HG03139 (cell line): Measurements from ENCODE around the gene HNRNPA3.
A peak's percentile ranks its signal among the peaks of the same experiment; 100 is the strongest.
"Not testable (repeated sequence)": the region's sequence is repeated elsewhere in the genome, so short reads cannot be mapped to it uniquely, and the experiment has no call there.

Source experiments
- ATAC-seq: cut with Tn5 transposase; IDR thresholded peaks from one replicate; pipeline ENCODE4 v1.9.1; 2021; ENCODE audit not compliant: unreplicated experiment

Gene HNRNPA3

DNA sequence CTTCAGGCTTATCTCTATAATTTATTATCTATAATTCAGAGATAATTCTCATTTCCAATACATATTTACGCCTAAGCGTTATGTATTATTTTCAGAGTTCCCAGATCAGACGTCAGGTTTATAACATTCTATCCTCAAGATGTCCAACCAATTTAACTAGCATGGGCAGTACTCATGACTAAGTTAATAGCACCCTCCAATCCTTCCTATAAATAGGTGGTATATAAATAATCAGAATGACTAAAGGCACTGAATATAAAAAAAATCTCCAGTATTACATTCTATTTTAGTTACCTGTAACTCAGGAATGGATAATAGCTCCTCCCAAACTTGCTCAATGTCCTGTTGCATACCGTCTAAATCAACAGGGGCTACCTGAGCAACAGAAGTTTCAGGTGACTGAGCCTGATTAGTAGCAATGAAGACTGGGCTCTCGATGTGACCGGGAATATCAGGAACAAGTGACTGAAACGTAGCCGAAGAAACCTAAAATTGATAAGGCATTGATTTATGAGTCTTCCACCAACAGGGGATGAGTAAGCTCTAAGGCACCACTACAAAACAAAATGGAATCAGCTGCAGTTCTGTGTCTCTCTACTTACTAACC, 19.6 kb downstream of the HNRNPA3 start:
- ATAC-seq, result no peak

DNA sequence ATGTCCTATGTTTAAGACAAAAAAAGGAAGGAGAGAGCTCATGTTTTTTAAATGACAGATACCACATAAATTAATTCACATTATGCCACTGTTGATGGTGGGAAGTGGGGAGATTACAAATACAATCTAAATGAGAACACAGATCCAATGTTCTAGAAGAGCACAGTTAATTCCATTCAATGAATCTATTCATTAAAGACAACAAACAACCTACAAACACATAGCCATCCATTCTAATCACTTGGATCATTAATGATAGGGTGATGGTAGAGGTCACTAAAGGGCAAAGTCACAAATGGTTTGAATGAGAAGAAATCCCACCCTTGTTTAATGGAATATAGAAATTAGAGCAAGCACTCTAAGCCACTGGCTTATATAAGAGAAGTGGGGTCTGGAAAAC, 21.7 kb downstream of the HNRNPA3 start:
- ATAC-seq, result no peak

DNA sequence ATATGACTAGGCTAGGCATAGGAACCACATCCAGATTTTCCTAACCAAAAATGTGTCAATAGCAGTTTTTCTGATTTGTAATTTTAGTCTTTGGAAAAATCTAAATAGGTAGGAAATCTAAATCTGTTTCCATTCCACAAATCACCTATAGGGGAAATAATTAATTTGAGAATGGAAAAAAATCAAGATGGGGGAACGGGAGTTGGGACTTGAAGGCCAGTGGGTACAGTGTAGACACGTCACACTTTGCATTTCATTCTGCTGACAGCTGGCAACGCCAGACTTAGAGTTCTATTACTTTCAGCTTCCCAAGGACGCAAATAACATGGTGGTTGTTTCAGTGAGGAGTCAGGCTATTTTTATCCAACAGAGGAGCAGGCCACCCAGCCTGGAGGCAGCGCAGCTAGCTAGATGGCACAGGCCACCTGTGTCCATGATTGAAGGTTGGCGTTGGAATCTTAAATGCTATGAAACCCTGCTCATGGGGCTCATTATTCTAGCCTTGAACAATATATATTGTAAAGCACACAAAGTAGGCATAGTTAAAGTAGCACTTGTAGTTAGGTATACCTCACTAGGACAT, 23.4 kb downstream of the HNRNPA3 start:
- ATAC-seq, result no peak

DNA sequence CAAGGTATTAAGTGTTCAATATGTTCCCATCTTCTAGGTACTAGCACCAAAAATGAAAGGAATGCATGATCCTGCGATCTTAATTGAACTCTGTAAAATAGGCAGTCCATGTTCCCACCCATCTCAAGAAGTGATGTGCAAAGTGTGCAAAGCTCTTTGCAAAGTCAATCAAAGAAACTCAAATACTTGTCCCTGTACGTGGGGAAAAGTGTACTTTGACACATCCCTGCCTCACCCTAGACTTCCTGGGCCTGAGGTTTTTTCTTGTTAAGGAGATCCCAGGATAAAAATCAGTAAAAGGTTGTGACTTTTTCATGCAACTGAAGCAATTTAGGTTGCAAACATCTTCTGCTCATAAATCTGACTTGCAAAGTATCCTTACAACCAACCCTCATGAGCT, 25.3 kb downstream of the HNRNPA3 start:
- ATAC-seq, result no peak

DNA sequence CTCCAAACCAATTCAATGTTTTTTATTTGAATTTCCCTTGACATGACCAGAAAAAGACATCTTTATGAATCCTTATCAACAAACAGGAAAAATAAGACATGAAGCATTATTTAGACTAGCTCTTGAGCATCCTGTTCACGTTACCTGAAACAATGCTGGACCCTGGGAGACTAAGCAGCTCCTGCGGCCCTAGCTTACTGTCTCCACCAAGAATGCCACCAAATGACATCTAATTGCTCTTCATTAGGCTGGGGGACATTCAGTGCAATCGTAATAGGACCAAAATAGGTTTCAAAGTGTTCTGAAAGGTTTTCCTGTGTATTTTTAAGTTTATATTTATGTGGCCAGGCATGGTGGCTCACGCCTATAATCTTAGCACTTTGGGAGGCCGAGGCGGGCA, 26.5 kb downstream of the HNRNPA3 start:
- ATAC-seq, result no peak

DNA sequence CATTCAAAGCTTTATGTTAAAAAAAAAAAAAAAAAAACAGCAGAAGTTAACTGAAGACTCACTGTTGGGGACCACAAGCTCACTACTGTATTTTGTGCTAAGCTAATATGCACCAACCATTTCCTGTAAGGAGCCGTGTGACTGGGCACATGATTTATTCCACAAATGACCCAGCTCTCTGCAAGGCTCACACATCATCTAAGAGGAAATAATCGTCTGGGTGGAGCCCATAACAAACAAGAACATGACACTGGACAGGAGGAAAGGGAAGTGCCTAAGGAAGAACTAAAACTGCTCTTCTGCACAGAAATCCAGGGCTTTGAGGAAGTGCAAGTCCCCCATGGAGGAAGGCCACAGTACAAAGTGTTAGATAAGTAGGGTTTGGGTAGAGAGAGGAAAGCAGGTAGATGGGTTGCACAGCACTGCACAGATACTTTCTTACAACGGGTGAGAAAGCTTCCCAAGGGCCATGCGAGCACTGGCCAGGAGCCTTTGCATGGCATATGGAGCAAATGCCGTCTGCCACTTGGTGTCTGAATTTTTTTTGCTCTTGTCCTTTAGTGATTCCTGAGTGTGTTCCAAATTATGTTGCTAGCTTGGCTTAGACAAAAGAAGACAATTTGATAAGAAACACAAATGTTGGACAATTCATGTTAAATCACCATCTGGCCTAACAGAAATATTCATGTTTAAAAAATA, 27.5 kb downstream of the HNRNPA3 start:
- ATAC-seq, result peak; percentile 60

DNA sequence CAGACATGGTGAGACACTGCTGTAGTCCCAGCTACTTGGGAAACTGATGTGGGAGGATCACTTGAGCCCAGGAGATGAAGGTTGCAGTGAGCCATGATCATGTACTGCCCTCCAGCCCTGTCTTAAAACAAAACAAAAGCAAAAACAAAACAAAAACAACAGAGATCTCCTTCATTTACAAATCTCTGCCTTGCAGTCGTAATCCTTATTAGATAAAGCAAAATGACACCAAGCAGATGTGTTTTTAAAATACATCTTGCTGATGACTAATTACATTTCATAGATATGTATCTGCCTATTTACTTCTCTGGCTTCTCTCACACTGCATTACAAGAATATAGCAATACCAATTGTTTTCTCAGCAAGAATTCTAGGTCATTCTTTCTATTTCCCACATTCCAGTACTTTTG, 29.1 kb downstream of the HNRNPA3 start:
- ATAC-seq, result no peak

DNA sequence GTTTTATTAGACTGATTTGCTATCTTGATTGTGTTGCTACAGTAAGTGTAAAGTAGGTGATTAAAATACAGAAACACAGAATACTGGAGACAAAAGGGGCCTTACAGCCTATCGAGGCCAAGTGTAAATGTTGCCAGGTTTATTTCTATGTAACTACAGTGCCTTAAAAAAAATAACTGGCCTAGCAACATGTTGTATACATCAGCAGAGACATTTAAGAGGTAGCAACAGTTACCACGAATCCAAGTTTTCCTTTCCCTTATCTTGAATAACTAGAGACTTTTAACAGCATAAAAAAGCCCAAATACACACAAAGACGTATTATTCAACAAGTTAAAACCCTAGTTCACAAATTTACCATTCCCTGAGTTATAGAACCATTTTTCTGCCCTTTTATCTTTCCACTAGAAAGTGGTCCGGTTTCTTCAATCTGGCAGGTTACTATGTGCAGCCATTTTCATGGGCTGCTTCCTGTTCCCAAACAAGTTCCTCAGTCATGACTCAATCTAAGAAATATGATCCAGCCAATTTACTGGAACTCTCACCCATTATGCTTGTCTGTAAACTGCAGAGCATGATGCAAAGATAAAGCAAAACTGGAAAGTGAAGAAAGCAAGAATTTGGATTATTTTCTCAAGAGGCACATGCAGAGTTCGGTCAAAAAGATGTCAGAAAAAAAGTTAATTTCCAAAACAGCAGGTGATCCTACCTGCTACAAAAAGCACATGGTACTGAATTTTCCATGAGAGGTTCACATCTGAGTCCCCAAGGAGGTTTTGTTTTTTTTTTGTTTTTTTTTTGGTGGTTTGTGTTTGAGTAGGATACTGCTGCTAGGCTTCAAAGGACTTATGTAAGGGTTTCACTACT, 29.8 kb downstream of the HNRNPA3 start:
- no peak for ATAC-seq

DNA sequence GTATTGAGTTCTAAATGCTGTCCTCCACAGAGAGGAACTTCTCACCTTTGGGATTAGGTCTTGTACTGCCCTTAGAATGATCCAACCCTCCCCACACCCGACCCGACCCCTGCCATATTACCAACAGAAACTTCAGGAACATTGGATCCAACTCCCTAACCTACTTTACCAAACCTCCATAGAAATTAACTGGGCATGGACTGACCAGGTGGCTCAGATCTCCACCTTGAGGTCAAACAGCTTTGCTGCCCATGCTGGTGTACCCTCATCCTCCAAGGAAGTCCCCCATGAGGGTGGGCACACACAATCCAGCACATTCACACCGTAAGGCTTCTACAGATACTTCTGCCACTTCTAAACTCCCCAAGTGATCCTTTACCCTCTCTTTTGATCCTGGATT, 30.5 kb downstream of the HNRNPA3 start:
- no peak for ATAC-seq

DNA sequence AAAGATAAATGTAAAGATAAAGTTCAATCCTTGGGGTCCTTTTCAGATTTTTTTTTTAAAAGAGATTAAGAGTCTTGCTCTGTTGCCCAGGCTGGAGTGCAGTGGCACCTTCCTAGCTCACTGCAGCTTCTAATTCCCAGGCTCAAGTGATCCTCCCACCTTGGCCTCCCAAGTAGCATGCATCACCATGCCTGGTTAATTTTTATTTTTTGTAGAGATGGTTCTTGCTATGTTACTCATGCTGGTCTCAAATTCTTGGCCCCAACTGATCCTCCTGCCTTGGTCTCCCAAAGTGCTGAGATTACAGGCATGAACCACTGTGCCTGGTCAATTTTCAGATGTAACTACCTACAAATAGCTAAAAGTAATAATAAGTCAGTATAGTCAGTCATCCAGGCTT, 30.9 kb downstream of the HNRNPA3 start:
- no peak for ATAC-seq

DNA sequence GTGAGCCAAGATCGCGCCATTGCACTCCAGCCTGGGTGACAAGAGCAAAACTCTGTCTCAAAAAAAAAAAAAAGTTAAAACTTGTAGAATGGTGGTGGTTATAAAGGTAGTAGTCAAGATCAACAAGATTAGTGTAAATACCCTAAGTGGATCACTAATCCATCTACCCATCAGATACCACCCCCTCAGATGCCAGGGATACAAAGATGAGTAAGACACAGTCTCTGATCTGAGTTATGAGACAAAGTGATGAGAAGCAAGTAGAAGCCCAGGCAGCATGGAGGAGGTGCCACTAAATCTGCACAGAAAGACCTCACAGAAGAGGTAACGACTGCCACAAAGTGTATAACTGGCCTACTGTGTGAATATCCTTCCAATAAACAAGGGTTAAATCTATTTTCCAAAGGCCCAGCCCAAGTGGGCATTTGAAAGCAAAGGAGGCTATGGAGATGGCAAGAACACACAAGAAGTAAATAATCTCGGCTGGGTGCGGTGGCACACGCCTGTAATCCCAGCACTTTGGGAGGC, 31.7 kb downstream of the HNRNPA3 start:
- no peak for ATAC-seq

DNA sequence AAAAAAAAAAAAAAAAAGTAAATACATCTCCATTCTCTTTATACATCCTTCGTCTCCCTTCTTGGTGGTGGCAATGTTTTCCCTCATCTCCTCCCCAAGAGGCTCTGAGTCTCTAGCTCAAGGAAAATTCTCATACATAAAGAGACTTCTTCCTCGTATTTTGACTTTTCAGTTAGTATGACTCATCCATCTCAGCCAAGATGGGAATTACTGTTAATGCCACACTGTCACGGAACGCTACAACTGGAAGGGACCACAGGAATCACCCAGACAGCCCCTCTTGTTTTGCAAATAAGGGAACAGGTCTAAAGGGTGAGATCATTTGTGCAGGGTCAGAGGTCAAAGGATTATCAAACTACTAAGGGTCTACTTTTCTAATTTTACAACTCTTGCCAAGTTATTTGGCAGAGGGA, 32.4 kb downstream of the HNRNPA3 start:
- ATAC-seq, result no peak

DNA sequence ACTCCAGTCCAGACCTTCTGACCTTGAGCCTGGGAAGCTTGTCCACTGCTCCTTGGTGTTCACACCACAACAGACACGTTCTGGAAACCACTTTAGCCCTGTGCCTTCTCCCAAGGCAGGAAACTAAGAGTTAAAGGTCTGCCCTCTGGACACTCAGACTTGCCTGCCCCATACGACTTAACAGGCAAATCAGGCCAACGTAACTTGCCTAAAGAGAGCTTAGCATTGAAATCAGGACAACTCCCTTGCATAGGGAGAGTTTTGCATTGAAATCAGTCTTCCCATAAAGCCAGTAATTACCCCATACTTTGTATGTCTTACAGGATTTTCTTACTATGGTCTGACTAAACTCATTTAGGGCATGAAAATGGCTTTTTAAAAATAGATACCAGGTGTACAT, 33.4 kb downstream of the HNRNPA3 start:
- no peak for ATAC-seq

DNA sequence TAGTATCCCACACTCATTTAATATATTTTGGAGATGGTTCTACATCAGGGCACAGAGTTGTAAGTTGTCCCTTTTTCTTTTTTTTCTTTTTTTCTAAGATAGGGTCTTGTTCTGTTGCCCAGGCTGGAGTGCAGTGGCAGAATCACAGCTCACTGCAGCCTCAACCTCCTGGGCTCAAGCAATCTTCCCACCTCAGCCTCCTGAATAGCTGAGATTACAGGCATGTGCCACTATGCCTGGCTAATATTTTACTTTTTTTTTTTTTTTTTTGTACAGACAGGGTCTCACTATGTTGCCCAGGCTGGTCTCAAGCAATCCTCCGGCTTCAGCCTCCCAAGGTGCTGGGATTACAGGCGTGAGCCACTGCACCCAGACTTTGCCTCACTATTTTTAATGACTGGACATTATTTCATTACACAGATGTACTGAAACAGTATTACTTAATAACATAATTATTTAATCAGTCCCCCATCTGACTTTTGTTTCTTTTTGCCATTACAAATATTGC, 34.0 kb downstream of the HNRNPA3 start:
- ATAC-seq, result not testable (repeated sequence)

DNA sequence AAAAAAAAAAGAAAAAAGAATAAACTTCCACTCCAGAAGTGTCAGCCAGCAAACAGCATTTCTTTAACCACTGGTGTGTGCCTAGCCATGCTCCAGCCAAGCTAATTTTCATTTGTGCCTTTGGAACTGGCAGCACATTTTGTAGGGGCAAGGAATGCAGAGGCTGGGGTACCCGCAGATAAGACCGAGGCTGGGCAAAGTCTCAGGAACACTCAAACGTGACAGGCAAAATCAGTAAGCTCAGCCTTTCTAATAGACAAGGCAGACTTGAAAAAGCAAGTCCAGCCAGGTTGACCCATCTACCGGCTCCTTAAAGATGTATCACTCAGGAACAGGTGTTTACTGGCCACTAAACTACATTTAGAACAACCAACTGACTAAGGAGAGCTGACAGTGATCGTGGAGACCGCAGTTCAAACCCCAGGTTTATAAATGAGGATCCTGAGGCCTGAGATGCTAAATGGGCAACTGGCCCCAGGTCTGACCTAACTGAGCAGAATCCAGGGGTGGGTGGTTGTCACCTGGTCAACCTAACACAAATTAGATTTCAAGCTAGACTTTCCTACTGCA, 35.2 kb downstream of the HNRNPA3 start:
- no peak for ATAC-seq

DNA sequence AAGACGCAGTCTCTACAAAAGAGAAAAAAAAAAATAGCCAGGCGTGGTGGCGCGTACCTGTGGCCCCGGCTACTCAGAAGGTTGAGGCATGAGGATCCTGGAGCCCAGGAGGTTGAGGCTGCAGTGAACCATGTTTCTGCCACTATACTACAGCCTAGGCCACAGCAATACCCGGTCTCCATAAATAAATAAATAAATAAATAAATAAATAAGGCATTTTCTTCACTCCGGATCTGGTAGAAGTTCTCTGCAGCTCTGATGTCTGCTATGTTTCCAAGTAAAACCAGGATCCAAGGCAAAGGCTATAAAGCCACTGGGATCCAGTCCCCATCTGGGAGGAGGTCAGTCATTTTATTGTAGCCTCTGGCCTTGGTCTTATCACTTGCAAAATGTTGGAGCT, 36.4 kb downstream of the HNRNPA3 start:
- no peak for ATAC-seq

DNA sequence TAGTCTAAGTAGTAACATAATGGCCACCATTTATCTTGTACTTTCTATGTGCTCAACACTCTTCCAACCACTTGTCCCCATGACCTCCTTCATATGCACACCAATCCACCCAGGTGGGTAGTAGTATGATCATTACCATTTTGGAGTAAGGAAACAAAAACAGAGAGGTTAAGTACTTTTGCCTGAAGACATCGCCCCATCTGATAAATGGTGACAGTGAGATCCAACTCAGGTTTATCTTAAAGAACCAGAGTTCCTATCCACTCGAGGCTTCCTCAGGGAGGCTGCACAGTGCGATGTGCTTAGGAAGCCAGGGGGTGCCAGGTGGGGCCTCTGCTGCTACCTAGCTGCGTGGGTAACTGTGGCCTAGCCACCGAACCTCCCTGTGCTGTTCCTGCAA, 37.9 kb downstream of the HNRNPA3 start:
- no peak for ATAC-seq

DNA sequence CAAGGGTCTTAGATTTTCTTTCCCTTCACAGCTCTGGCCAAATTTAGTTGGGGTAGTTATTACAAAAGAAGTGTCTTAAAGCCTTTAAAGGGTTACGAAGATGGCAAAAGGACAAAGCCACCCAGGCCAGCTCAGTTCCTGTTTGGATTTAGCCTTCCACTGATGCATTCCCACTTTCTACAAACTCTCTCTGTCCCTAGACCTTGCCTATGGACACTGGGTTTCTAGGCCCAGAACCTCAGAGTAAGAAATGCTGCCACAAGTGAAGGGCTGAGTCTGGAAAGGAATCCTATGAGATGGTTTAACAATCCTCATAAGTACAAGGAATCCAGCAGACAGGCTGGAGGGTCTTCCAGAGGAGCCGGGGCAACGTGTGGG, 38.6 kb downstream of the HNRNPA3 start:
- ATAC-seq, result no peak

DNA sequence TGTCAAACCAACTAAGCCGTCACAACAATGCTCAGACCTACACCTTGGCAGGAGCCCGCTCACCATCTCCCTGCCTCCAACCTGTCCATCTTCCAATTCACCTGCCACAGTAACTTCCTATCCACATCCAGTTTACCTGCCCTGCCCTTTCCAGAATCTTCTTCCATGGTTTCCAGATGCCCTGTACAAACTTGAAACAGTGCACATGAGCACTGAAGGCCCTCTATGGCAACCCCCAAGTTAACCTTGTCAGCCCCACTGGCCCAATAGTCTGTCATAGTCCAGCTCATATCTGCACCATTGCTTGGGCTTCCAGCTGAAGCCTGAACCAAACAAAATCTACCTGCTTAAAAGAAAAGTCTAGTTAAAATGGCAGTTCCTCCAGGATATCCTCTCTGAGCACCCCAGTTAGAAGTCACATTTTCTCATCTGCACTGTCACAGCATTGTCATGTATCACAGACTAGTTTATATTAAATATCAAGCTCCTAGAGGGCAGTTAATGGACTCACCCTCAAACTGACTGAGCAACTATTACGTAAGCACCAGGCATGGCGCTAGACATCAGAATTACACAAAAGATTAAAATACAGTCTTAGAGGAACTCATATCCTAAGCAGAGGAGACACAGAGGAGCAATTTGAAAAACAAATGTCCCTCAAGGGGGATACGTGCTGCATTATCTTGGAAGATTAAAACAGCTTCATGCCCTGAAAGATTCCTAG, 40.4 kb downstream of the HNRNPA3 start:
- no peak for ATAC-seq

DNA sequence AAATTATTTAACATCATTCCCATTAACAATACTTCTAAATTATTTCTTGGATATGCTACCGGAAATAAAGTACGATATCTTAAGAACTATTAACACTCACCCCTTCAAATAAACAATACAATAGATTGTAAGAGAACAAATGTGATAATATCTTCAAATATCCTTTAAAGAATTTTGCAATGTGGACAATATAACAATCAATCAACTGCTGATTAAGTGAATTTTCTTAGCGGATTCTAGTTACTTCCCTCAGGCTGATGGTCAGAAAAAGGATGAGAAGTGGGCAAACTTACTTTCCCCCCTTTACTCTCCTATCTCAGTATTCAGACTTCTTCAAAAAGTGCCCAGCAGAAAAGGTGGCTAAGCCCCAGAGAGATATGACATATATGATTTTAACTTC, 41.1 kb downstream of the HNRNPA3 start:
- ATAC-seq, result no peak
